Mesendoderm (in vitro differentiated cells): ENCODE data around the gene FGF3.

Experiments used
- DNase-seq: peaks from one replicate; pipeline ENCODE4 v3.0.0; 2013
- H2AK5ac ChIP-seq: 2 replicates; pipeline ENCODE4 v1.6.1; 2013; ENCODE audit warnings: low read length, inconsistent platforms
- H2BK120ac ChIP-seq: 2 replicates; pipeline ENCODE4 v1.6.1; 2013; ENCODE audit warnings: low read depth, mild to moderate bottlenecking, low read length, moderate library complexity, mixed read lengths
- H2BK15ac ChIP-seq: replicated peaks from 2 replicates; pipeline ENCODE4 v1.6.1; 2013; ENCODE audit warnings: low read depth, mild to moderate bottlenecking, moderate library complexity
- H2BK5ac ChIP-seq: 2 replicates; pipeline ENCODE4 v1.6.1; 2013; ENCODE audit warnings: low read length, inconsistent platforms
- H3K18ac ChIP-seq: 2 replicates; pipeline ENCODE4 v1.6.1; 2013; ENCODE audit warnings: mild to moderate bottlenecking, low read length, mixed read lengths
- H3K23ac ChIP-seq: one replicate; pipeline ENCODE4 v1.6.1; 2013; ENCODE audit warnings: low read length
- H3K27ac ChIP-seq: 2 replicates; pipeline ENCODE4 v1.5.1; 2013; ENCODE audit warnings: low read depth, mild to moderate bottlenecking, inconsistent platforms, low read length, moderate library complexity
- H3K27me3 ChIP-seq: 2 replicates; pipeline ENCODE4 v1.6.1; 2013; ENCODE audit warnings: low read length, control low read depth, mild to moderate bottlenecking, inconsistent platforms; ENCODE audit not compliant: insufficient read depth, poor library complexity
- H3K36me3 ChIP-seq: 2 replicates; pipeline ENCODE4 v1.6.1; 2013; ENCODE audit warnings: low read length, inconsistent platforms; ENCODE audit not compliant: control insufficient read depth, insufficient read depth
- H3K4ac ChIP-seq: one replicate; pipeline ENCODE4 v1.6.1; 2013; ENCODE audit warnings: low read depth, mild to moderate bottlenecking, low read length, moderate library complexity
- H3K4me1 ChIP-seq: 2 replicates; pipeline ENCODE4 v1.6.1; 2013; ENCODE audit warnings: low read depth, low read length, inconsistent platforms; ENCODE audit not compliant: control insufficient read depth
- H3K4me2 ChIP-seq: 2 replicates; pipeline ENCODE4 v1.6.1; 2013; ENCODE audit warnings: low read length
- H3K4me3 ChIP-seq: 2 replicates; pipeline ENCODE4 v1.5.1; 2013; ENCODE audit warnings: mild to moderate bottlenecking, low read length
- H3K56ac ChIP-seq: one replicate; pipeline ENCODE4 v1.6.1; 2013; ENCODE audit warnings: low read length
- H3K79me1 ChIP-seq: 2 replicates; pipeline ENCODE4 v1.6.1; 2013; ENCODE audit warnings: low read length, inconsistent platforms
- H3K79me2 ChIP-seq: 2 replicates; pipeline ENCODE4 v1.6.1; 2013; ENCODE audit warnings: mild to moderate bottlenecking, low read length; ENCODE audit not compliant: control insufficient read depth, insufficient read depth
- H3K9ac ChIP-seq: 2 replicates; pipeline ENCODE4 v1.6.1; 2013; ENCODE audit warnings: low read length, inconsistent platforms
- H4K5ac ChIP-seq: one replicate; pipeline ENCODE4 v1.6.1; 2013; ENCODE audit warnings: low read length
- H4K8ac ChIP-seq: one replicate; pipeline ENCODE4 v1.6.1; 2013; ENCODE audit warnings: low read depth, mild to moderate bottlenecking, control low read depth, low read length, moderate library complexity
- WGBS: extraction: QIAGEN DNeasy Blood & Tissue Kit; methylation state at CpG from one replicate; pipeline ENCODE4 v1.1.7; 2013; ENCODE audit warnings: low lambda C conversion rate, missing lambda C conversion rate; ENCODE audit not compliant: insufficient coverage; ENCODE audit errors: extremely low coverage; 5-methylcytosine and 5-hydroxymethylcytosine counted together

The FGF3 gene

GRCh38 chr11:69830086-69830485, 10.9 kb upstream of the FGF3 start:
- Histone ChIP-seq H3K9ac (no peak overlapping the region), H3K18ac (no peak overlapping the region), H3K79me1 (no peaks in the 10 kb centered on the region), H4K5ac (no peak overlapping the region), H3K4me2 (no peak overlapping the region), H2BK15ac (no peak overlapping the region), H2BK120ac (no peak overlapping the region), H4K8ac (no peak overlapping the region), H3K4me1 (no peaks in the 10 kb centered on the region), H3K27me3 (no peaks in the 10 kb centered on the region), H2AK5ac (no peak overlapping the region), H3K79me2 (no peaks in the 10 kb centered on the region), H3K27ac (no peak overlapping the region), H3K4ac (no peak overlapping the region), H3K23ac (no peak overlapping the region), H2BK5ac (no peak overlapping the region), H3K36me3 (no peaks in the 10 kb centered on the region), H3K4me3 (no peak overlapping the region), H3K56ac (no peak overlapping the region)
- WGBS = no CpG with 5 or more reads among the region's 11 CpGs
- no peak for DNase-seq

- Histone ChIP-seq H3K79me1 (no peaks in the 10 kb centered on the region), H3K9ac (no peak overlapping the region), H3K56ac (no peak overlapping the region), H2BK15ac (no peak overlapping the region), H3K4me2 (no peak overlapping the region), H3K4ac (no peak overlapping the region), H4K8ac (no peak overlapping the region), H3K79me2 (no peaks in the 10 kb centered on the region), H2AK5ac (no peak overlapping the region), H3K23ac (no peak overlapping the region), H3K27me3 (no peaks in the 10 kb centered on the region), H3K36me3 (no peaks in the 10 kb centered on the region), H4K5ac (no peak overlapping the region), H2BK5ac (no peak overlapping the region), H2BK120ac (no peak overlapping the region), H3K27ac (no peak overlapping the region), H3K18ac (no peak overlapping the region), H3K4me1 (no peaks in the 10 kb centered on the region), H3K4me3 (no peak overlapping the region)
- WGBS = no CpG with 5 or more reads among the region's 6 CpGs
- no peak for DNase-seq
Observed at GRCh38 chr11:69828971-69829344, 9.7 kb upstream of the FGF3 start.

GRCh38 chr11:69828276-69828970, 9.2 kb upstream of the FGF3 start:
- Histone ChIP-seq H2BK120ac (no peak overlapping the region), H3K36me3 (no peaks in the 10 kb centered on the region), H3K27me3 (no peaks in the 10 kb centered on the region), H3K79me2 (no peaks in the 10 kb centered on the region), H4K8ac (no peak overlapping the region), H3K4me3 (no peak overlapping the region), H3K4me1 (no peaks in the 10 kb centered on the region), H3K79me1 (no peaks in the 10 kb centered on the region), H3K18ac (no peak overlapping the region), H3K4me2 (no peak overlapping the region), H3K27ac (no peak overlapping the region), H3K23ac (no peak overlapping the region), H2BK15ac (no peak overlapping the region), H3K4ac (no peak overlapping the region), H3K9ac (no peak overlapping the region), H3K56ac (peak overlapping the region; percentile 15), H4K5ac (no peak overlapping the region), H2AK5ac (no peak overlapping the region), H2BK5ac (no peak overlapping the region)
- no peak for DNase-seq
- no CpG with 5 or more reads among the region's 12 CpGs for WGBS

- H2BK120ac ChIP-seq = no peak overlapping the region
- no peak overlapping the region for H4K8ac ChIP-seq
- H3K27ac ChIP-seq = no peak overlapping the region
- H2BK5ac ChIP-seq = no peak overlapping the region
- H2AK5ac ChIP-seq = no peak overlapping the region
- no peak overlapping the region for H3K23ac ChIP-seq
- no peak overlapping the region for H3K4me3 ChIP-seq
- no peak overlapping the region for H3K18ac ChIP-seq
- H3K4ac ChIP-seq = no peak overlapping the region
- no peak overlapping the region for H2BK15ac ChIP-seq
- H4K5ac ChIP-seq = no peak overlapping the region
- no peak overlapping the region for H3K56ac ChIP-seq
- no peaks in the 10 kb centered on the region for H3K36me3 ChIP-seq
- H3K4me2 ChIP-seq = no peak overlapping the region
- H3K27me3 ChIP-seq = no peaks in the 10 kb centered on the region
- H3K4me1 ChIP-seq = no peaks in the 10 kb centered on the region
- WGBS = no CpG with 5 or more reads among the region's 10 CpGs
- no peaks in the 10 kb centered on the region for H3K79me1 ChIP-seq
- DNase-seq = no peak
- no peak overlapping the region for H3K9ac ChIP-seq
- H3K79me2 ChIP-seq = no peaks in the 10 kb centered on the region
Observed at GRCh38 chr11:69826773-69827172, 7.6 kb upstream of the FGF3 start.

- Histone ChIP-seq H3K79me2 (no peaks in the 10 kb centered on the region), H3K79me1 (no peaks in the 10 kb centered on the region), H3K9ac (no peak overlapping the region), H3K27me3 (no peaks in the 10 kb centered on the region), H2AK5ac (no peak overlapping the region), H3K56ac (no peak overlapping the region), H3K18ac (no peak overlapping the region), H3K36me3 (no peaks in the 10 kb centered on the region), H3K4me1 (no peaks in the 10 kb centered on the region), H2BK15ac (no peak overlapping the region), H2BK120ac (no peak overlapping the region), H3K27ac (no peak overlapping the region), H3K23ac (no peak overlapping the region), H4K5ac (no peak overlapping the region), H3K4ac (no peak overlapping the region), H3K4me2 (no peak overlapping the region), H2BK5ac (no peak overlapping the region), H3K4me3 (no peak overlapping the region), H4K8ac (no peak overlapping the region)
- DNase-seq = no peak
- no CpG with 5 or more reads among the region's 8 CpGs for WGBS
Observed at GRCh38 chr11:69825941-69826340, 6.7 kb upstream of the FGF3 start.
